Lower leg skin (tissue), 3 donors: ENCODE data around the gene TOGARAM2.

Experiments
- POLR2A ChIP-seq, 2 donors: fragments of 450-650 bp; IDR thresholded peaks; one replicate each; pipeline ENCODE4 v1.6.1; 2016 to 2017; ENCODE audit warnings: antibody characterized with exemption in 2 of 2, mild to moderate bottlenecking in 1 of 2, moderate library complexity in 1 of 2
- TF ChIP-seq, protein P1 (sequence below), 3 donors: fragments of 450-650 bp; IDR thresholded peaks; one replicate each; pipeline ENCODE4 v1.5.1; 2016; ENCODE audit warnings: antibody characterized with exemption in 3 of 3, mild to moderate bottlenecking in 3 of 3, moderate library complexity in 2 of 3

DNA sequence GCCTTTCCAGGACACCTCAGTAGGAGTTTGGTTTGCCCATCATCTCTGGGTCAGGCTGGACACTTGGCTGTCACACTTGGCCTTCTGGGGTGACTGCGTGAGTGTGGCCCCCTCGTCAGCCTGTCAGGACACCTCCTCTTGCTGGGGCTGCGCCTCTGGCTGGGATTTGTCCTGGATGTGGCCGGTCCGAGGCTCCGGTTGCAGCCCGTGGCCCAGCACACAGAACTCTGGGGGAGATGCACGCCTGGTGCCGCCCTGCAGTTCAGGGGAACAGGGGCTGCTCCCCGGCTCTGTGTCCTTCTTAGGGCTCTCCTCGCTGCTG is 83.6 kb downstream of the TOGARAM2 start:
- no peak for TF ChIP-seq POLR2A (IDR thresholded peaks at IDR 0.05)
- TF ChIP-seq, protein P1, sequence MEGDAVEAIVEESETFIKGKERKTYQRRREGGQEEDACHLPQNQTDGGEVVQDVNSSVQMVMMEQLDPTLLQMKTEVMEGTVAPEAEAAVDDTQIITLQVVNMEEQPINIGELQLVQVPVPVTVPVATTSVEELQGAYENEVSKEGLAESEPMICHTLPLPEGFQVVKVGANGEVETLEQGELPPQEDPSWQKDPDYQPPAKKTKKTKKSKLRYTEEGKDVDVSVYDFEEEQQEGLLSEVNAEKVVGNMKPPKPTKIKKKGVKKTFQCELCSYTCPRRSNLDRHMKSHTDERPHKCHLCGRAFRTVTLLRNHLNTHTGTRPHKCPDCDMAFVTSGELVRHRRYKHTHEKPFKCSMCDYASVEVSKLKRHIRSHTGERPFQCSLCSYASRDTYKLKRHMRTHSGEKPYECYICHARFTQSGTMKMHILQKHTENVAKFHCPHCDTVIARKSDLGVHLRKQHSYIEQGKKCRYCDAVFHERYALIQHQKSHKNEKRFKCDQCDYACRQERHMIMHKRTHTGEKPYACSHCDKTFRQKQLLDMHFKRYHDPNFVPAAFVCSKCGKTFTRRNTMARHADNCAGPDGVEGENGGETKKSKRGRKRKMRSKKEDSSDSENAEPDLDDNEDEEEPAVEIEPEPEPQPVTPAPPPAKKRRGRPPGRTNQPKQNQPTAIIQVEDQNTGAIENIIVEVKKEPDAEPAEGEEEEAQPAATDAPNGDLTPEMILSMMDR (IDR thresholded peaks at IDR 0.05), result no peak
